Keratinocyte (primary cell): ENCODE measurements around the gene LMO7.

ENCODE experiments used
- CTCF ChIP-seq, 3 experiments: IDR thresholded peaks in 1 of 3; conservative IDR thresholded peaks in 1 of 3; optimal IDR thresholded peaks in 1 of 3; 2 replicates in 2 of 3; 3 replicates in 1 of 3; pipeline versions ENCODE3 to v1.5.1; 2011; ENCODE audit warnings: low read length in 3 of 3, mild to moderate bottlenecking in 3 of 3, moderate library complexity in 2 of 3, control low read depth in 1 of 3, inconsistent platforms in 1 of 3; ENCODE audit not compliant: insufficient read depth in 2 of 3; ENCODE audit errors: extremely low read depth in 1 of 3
- EZH2 ChIP-seq: IDR thresholded peaks from one replicate; pipeline ENCODE4 v1.6.1; 2012; ENCODE audit warnings: inconsistent platforms, mild to moderate bottlenecking, low read length, moderate library complexity

- no peak for TF ChIP-seq CTCF (optimal IDR thresholded peaks at IDR 0.05 in 1 of 3, IDR thresholded peaks at IDR 0.05 in 1 of 3, conservative IDR thresholded peaks at IDR 0.05 in 1 of 3; ENCODE audit: extremely low read depth in 1 of 3, insufficient read depth in 2 of 3, low read length in 3 of 3)
- no peak for TF ChIP-seq EZH2
Observed at GRCh38 chr13:75800545-75800944, 164.4 kb downstream of the LMO7 start.
